Ishikawa (cell line): Measurements from ENCODE around the gene FAM3A.

Experiments used
- CEBPB ChIP-seq: IDR thresholded peaks from 2 replicates; pipeline ENCODE4 v1.6.1; 2012
- EP300 ChIP-seq: IDR thresholded peaks from 2 replicates; pipeline ENCODE4 v1.6.1; 2012; ENCODE audit warnings: borderline replicate concordance
- FOXM1 ChIP-seq: IDR thresholded peaks from 2 replicates; pipeline ENCODE4 v1.6.1; 2012; ENCODE audit warnings: low read depth, borderline replicate concordance
- NFIC ChIP-seq: IDR thresholded peaks from 2 replicates; pipeline ENCODE4 v1.6.1; 2012
- TCF12 ChIP-seq: IDR thresholded peaks from 2 replicates; pipeline ENCODE4 v1.6.1; 2012; ENCODE audit warnings: low read depth
- USF1 ChIP-seq: IDR thresholded peaks from 2 replicates; pipeline ENCODE4 v1.6.1; 2012
- YY1 ChIP-seq: IDR thresholded peaks from 2 replicates; pipeline ENCODE4 v1.6.1; 2012; ENCODE audit warnings: low read depth
- ZBTB7A ChIP-seq: IDR thresholded peaks from 2 replicates; pipeline ENCODE4 v1.6.1; 2012; ENCODE audit warnings: low read depth
- TF ChIP-seq, protein P1 (sequence below): IDR thresholded peaks from 2 replicates; pipeline ENCODE4 v1.6.1; 2012

DNA sequence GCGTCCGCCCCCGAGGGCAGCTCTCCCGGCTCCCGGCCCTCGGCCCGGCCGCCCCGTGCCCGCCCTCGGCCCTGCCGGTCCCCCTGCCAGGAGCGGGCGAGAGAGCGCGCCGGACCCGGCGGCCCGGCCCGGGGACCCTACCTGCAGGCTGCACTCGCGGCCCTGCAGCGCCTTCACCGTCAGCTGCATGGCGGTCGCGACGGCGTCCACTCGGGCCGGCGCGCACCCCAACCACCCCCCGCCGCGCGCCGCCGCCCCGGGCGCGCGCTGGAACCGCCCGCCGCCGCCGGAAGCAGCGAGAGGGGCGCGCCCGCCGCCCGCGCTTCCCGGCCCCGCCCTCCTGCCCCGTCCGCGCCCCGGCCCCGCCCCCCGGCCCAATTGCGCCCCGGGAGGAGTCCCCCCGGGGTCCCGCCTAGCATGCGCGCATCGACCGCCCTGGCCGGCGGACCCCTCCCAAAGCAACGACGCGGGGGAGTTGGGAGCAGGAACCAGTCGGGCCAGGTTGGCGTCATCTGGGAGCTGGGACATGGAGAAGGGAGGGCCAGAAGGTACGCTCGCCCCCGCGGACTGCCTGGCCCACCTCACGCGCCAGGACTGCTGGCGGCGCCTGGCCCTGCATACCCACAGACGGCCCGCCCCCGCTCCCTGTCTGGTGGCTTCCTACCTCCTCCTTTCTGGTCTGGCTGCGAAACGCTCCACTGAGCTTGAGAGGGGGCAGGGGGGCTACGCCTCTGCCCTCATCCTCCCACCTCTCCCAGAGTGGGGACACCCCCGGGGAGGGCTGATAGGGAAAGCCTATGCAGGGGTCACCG lies 29.4 kb downstream of the FAM3A start, which contains the start of gene UBL4A:
- TF ChIP-seq TCF12 (peak; percentile 53; the same call in 1 of the 2 replicates), ZBTB7A (peak; percentile 85), EP300 (0 out of 2 replicates have a peak, but pooled peaks have one; percentile 24), NFIC (no peak), YY1 (no peak), CEBPB (no peak; the same call in 1 of the 2 replicates), USF1 (no peak), FOXM1 (no peak)
- TF ChIP-seq, protein P1, sequence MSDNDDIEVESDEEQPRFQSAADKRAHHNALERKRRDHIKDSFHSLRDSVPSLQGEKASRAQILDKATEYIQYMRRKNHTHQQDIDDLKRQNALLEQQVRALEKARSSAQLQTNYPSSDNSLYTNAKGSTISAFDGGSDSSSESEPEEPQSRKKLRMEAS: peak; percentile 50; the same call in 1 of the 2 replicates
